SH-SY5Y (cell line): Measurements from ENCODE around the gene SGSM2.

Experiments used
- GATA2 ChIP-seq: IDR thresholded peaks from 2 replicates; pipeline ENCODE4 v1.6.1; 2011; ENCODE audit warnings: mild to moderate bottlenecking, low read depth, low read length
- GATA3 ChIP-seq: IDR thresholded peaks from 2 replicates; pipeline ENCODE4 v1.6.1; 2011; ENCODE audit warnings: low read depth, mild to moderate bottlenecking, low read length, moderate library complexity

DNA sequence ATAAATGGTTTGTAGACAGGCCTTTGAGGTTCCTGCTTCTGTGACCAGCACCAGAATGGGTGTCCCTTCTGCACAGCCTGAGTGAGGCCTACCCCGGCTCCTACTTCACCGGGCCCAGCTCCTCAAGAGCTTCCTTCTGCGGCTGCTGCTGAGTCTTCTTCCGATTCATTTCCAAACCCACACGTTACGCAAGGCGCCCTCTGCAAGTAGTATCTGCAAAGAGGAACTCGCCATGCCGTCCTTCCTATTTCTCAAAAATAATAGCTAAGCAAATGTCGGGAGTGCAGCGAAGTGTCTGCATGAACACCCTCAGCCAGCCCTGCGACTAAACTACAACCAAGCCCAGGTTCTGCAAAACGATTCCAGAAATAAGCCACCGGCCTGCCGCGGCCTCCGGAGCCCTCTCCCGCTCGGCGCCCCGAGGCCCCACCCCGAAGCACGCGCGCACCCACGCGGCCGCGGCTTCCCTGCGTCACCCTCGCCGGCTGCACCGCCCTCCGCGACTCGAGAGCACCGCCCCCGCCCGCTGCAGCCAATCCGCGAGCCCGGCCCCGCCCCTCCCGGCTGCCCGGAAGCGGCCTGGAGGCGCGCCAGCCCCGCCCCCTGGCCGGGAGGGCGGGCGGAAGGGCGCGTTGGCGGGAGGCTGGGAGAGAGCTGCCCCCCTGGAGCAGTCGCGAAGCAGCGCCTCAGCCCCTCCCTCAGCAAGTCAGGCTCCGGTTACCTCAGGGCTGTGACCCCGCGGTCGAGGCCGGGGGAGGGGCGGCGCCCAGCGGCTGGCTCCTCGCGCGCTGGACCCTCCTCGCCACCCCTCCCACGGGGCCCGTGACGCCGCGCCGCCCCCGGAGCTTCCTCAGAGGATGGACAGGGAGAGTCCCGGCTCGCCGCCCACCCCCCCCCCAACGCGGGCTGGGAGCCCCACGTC lies 55.2 kb downstream of the SGSM2 start:
- TF ChIP-seq GATA2 (no peak), GATA3 (no peak)
